Measurements from ENCODE around the gene DELE1.

Gene DELE1

DNA sequence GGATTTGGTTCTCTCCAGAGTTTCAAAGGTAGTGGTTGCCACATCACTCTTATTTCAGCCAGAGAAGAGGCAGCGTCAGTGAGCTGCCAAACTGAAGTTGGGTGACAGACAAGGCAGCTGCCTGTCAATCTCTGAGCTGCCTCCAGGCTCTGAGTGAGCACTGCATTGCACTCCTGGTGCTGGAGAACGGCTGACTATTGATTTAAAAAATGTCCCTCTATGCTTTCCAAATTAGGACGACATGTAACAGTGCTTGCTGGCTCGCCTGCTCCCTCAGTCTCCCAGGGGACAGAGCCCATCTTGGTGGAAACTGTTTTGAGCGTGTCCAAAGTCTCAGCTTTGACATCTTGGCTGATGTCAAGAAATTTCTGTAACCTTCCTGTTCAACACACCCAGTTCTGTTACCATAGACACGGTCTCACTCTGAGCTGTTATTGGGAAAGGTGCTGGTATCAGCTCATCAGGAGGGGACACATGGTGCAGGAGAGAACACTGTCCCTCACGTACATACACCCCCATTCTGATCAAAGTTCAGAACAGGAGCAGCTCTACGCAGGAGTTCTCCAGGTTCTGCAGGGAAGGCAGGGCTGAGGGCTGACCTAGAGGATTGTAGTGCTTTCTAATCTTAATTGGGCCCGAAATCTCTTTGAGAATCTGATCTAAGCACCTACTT lies 18.6 kb downstream of the DELE1 start:
- H3K9me3 ChIP-seq (ENCODE audit: control insufficient read depth, low read length), result no peaks in the 10 kb centered on the region
- WGBS, 2 experiments, result 90 to 92% methylated on average over 9 of the region's 9 CpGs
- H3K4me3 ChIP-seq (ENCODE audit: insufficient read depth, low read depth, low read length), result no peak overlapping the region
- H3K4me1 ChIP-seq (ENCODE audit: control insufficient read depth, insufficient read depth, low read length), result no peaks in the 10 kb centered on the region
- peaks cover 4% of the 10 kb centered on the region for H3K36me3 ChIP-seq (ENCODE audit: control insufficient read depth, insufficient read depth, low read length)
- no peaks in the 10 kb centered on the region for H3K27me3 ChIP-seq (ENCODE audit: control insufficient read depth, insufficient read depth, low read length, poor library complexity, severe bottlenecking)
- H3K27ac ChIP-seq (ENCODE audit: insufficient read depth, low read depth, low read length, poor library complexity, severe bottlenecking), result no peak overlapping the region

DNA sequence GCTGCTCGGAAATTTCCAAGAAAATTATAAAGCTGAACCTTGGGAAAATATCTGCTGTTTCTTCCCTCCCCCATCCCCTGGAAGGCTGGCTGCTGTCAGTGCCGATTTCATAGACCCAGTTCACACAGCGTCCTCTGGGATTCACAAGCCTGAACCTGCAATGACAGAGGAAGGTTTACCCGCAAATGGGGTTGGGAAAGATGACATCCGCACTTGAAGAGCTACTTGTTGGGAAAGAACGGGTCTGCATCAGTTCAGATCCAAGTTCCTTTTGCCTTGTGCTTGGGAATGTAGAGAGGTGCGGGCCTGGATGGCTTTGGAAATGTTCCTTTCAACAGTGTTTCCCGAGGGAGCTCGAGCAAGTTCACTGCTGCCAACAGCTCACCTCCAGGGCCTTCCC lies 20.4 kb downstream of the DELE1 start:
- H3K36me3 ChIP-seq (ENCODE audit: control insufficient read depth, insufficient read depth, low read length), result no peaks in the 10 kb centered on the region
- no peak overlapping the region for H3K27ac ChIP-seq (ENCODE audit: insufficient read depth, low read depth, low read length, poor library complexity, severe bottlenecking)
- 92 to 93% methylated on average over 9 of the region's 9 CpGs for WGBS, 2 experiments
- no peak overlapping the region for H3K4me3 ChIP-seq (ENCODE audit: insufficient read depth, low read depth, low read length)
- no peaks in the 10 kb centered on the region for H3K9me3 ChIP-seq (ENCODE audit: control insufficient read depth, low read length)
- H3K4me1 ChIP-seq (ENCODE audit: control insufficient read depth, insufficient read depth, low read length), result no peaks in the 10 kb centered on the region
- no peaks in the 10 kb centered on the region for H3K27me3 ChIP-seq (ENCODE audit: control insufficient read depth, insufficient read depth, low read length, poor library complexity, severe bottlenecking)

DNA sequence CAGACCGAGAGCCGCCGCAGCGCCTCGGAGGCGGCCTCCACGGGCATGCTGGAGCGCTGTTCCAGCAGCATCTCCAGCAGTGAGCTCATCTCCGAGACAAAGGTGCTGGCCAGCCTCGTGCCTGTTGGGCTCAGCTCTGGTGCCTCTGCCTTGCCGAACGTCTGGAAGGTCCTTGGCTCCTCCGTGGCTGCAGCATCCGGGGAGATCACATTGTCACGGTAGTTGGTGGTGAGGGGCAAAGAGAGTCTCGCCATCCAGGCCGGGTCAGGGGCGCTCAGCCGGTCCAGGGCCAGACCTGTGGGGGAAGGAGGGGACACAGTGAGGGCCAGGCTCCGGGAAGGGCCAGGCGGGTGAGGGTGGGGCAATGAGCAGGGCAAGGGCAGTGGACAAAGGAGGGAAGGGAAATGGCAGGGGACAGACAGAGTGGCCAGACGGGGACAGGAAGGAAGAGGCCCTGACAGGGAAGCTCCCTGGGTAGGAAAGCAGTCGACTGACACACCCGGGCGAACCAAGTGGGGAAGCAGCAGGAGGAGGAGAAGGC lies 21.9 kb downstream of the DELE1 start:
- no peaks in the 10 kb centered on the region for H3K27me3 ChIP-seq (ENCODE audit: control insufficient read depth, insufficient read depth, low read length, poor library complexity, severe bottlenecking)
- 64 to 65% methylated on average over 25 of the region's 25 CpGs for WGBS, 2 experiments
- no peaks in the 10 kb centered on the region for H3K9me3 ChIP-seq (ENCODE audit: control insufficient read depth, low read length)
- no peaks in the 10 kb centered on the region for H3K36me3 ChIP-seq (ENCODE audit: control insufficient read depth, insufficient read depth, low read length)
- H3K27ac ChIP-seq (ENCODE audit: insufficient read depth, low read depth, low read length, poor library complexity, severe bottlenecking), result no peak overlapping the region
- no peaks in the 10 kb centered on the region for H3K4me1 ChIP-seq (ENCODE audit: control insufficient read depth, insufficient read depth, low read length)
- no peak overlapping the region for H3K4me3 ChIP-seq (ENCODE audit: insufficient read depth, low read depth, low read length)

DNA sequence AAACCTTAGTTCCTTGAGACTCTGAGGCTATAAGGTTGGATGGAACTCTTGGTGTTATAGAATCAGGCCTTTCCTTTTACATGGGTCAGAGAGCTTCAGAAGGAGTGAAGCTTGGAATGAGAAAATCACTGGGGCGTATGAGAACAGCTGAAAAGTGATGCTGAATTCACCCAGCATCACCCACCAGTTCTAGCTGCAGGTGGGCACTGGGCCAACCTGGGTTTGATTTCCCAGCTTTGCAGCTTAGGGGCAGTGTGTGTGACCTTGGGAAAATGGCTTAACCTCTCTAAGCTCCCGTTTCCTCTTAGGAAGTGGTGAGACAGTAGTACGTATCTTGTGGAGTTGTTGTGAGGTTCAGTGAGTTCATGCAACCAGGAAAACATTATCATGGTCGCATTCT lies 23.6 kb downstream of the DELE1 start:
- no peaks in the 10 kb centered on the region for H3K9me3 ChIP-seq (ENCODE audit: control insufficient read depth, low read length)
- WGBS, 2 experiments, result 93 to 95% methylated on average over 4 of the region's 4 CpGs
- no peak overlapping the region for H3K4me3 ChIP-seq (ENCODE audit: insufficient read depth, low read depth, low read length)
- H3K4me1 ChIP-seq (ENCODE audit: control insufficient read depth, insufficient read depth, low read length), result no peaks in the 10 kb centered on the region
- no peak overlapping the region for H3K27ac ChIP-seq (ENCODE audit: insufficient read depth, low read depth, low read length, poor library complexity, severe bottlenecking)
- no peaks in the 10 kb centered on the region for H3K27me3 ChIP-seq (ENCODE audit: control insufficient read depth, insufficient read depth, low read length, poor library complexity, severe bottlenecking)
- H3K36me3 ChIP-seq (ENCODE audit: control insufficient read depth, insufficient read depth, low read length), result no peaks in the 10 kb centered on the region

DNA sequence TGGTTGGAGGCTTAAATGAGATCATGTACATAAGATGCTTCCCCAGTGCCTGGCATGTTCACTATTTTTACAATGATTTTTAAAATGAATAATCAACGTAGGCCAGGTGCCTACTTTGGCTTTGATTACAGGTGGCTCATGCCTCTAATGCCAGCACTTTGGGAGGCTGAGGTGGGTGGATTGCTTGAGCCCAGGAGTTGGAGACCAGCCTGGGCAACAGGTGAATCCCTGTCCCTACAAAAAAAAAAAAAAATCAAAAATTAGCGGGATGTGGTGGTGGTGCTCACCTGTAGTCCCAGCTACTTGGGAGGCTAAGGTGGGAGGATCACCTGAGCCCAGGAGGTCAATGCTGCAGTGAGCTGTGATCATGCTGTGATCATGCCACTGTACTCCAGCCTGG lies 25.1 kb downstream of the DELE1 start:
- Histone ChIP-seq H3K27me3 (ENCODE audit: control insufficient read depth, insufficient read depth, low read length, poor library complexity, severe bottlenecking) (no peaks in the 10 kb centered on the region), H3K4me1 (ENCODE audit: control insufficient read depth, insufficient read depth, low read length) (no peaks in the 10 kb centered on the region), H3K27ac (ENCODE audit: insufficient read depth, low read depth, low read length, poor library complexity, severe bottlenecking) (no peak overlapping the region), H3K4me3 (ENCODE audit: insufficient read depth, low read depth, low read length) (no peak overlapping the region), H3K9me3 (ENCODE audit: control insufficient read depth, low read length) (no peaks in the 10 kb centered on the region), H3K36me3 (ENCODE audit: control insufficient read depth, insufficient read depth, low read length) (no peaks in the 10 kb centered on the region)
- WGBS, 2 experiments, result 91 to 100% methylated on average over 2 of the region's 2 CpGs

DNA sequence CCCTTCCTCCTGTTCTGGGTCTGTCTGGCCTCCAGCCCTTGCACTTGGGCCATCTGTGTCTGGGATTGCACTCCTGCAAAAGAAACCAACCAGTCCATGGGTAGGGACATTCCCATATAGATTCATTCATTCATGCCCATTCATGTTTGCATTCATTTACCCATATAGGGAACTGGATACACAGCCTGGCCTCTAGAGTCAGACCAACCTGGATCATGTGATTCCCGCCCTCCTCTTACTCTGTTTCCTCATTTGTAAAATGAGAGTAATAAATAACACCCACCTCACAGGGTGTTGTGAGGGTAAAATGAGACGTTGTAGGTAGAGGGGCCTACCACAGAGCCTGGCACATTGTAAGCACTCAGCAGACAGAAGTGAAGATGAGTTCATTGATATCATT lies 25.8 kb downstream of the DELE1 start:
- WGBS, 2 experiments, result 83 to 92% methylated on average over 1 to 2 of the region's 2 CpGs
- H3K36me3 ChIP-seq (ENCODE audit: control insufficient read depth, insufficient read depth, low read length), result no peaks in the 10 kb centered on the region

DNA sequence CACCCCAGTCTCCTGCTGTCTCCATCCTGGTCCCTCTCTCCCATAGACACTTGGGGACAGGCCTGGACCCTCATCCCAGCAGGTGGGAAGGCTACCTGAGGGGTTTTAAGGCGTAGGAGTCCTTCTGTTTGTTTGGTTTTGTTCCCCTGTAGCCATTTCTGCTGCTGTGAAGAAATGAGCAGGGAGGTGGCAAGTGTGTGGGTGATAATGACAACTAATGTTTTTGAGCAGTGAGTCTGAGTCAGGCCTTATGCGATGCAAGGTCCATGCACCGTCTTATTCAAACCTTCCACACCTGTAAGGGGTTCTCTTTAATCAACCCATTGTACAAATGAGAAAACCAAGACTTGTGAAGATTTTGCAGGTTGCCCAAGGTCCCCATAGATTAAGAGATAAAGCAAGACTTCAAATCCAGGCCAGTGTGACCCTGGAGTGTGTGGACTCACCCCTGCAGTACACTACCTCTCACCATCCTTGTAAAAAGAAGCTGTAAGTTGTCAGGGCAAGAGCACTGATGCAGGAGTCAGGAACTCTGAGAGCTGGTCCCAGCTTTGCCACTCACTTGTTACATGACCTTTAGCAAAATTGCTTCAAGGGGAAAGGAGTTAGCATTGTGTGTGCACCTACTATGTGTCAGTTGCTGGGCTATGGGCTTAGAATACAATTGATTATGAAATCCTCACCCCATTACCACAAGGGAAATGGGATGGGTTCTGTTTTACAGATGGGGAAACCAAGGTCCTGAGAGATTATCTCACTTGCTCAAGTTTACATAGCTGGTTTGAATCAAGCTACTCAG lies 26.7 kb downstream of the DELE1 start:
- Histone ChIP-seq H3K27ac (ENCODE audit: insufficient read depth, low read depth, low read length, poor library complexity, severe bottlenecking) (no peak overlapping the region), H3K4me1 (ENCODE audit: control insufficient read depth, insufficient read depth, low read length) (no peaks in the 10 kb centered on the region), H3K4me3 (ENCODE audit: insufficient read depth, low read depth, low read length) (no peak overlapping the region), H3K36me3 (ENCODE audit: control insufficient read depth, insufficient read depth, low read length) (no peaks in the 10 kb centered on the region), H3K9me3 (ENCODE audit: control insufficient read depth, low read length) (no peaks in the 10 kb centered on the region), H3K27me3 (ENCODE audit: control insufficient read depth, insufficient read depth, low read length, poor library complexity, severe bottlenecking) (no peaks in the 10 kb centered on the region)
- WGBS, 2 experiments, result 94% methylated on average over 3 of the region's 3 CpGs

More for the DNA sequence above, 25.8 kb downstream of the DELE1 start:
- H3K4me1 ChIP-seq (ENCODE audit: control insufficient read depth, insufficient read depth, low read length), result no peaks in the 10 kb centered on the region
- H3K27me3 ChIP-seq (ENCODE audit: control insufficient read depth, insufficient read depth, low read length, poor library complexity, severe bottlenecking), result no peaks in the 10 kb centered on the region
- no peaks in the 10 kb centered on the region for H3K9me3 ChIP-seq (ENCODE audit: control insufficient read depth, low read length)
- no peak overlapping the region for H3K27ac ChIP-seq (ENCODE audit: insufficient read depth, low read depth, low read length, poor library complexity, severe bottlenecking)
- H3K4me3 ChIP-seq (ENCODE audit: insufficient read depth, low read depth, low read length), result no peak overlapping the region

DNA sequence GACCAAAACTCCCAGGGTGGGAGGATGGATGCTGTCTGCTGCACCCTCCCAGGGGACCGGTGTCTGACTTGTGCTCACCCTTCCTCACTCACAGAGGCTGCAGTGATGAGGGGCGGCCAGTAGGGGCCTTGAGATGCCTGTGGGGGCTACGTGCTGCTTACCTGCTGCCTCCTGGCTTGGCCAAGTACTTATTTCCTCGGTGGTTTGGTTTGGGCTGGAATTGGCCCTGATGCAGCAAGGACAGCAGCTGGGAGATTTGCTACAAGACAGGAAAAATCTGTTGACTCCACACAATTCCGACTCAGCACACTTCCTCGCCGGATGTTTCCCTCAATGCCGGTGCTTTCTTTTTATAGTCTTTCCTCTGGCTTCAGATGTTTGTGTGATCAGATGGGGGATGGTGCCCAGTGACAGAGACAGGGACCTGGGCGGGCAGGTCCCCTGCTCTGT lies 27.7 kb downstream of the DELE1 start:
- WGBS, 2 experiments, result 54 to 55% methylated on average over 9 of the region's 9 CpGs
- Histone ChIP-seq H3K27ac (ENCODE audit: insufficient read depth, low read depth, low read length, poor library complexity, severe bottlenecking) (no peak overlapping the region), H3K36me3 (ENCODE audit: control insufficient read depth, insufficient read depth, low read length) (no peaks in the 10 kb centered on the region), H3K9me3 (ENCODE audit: control insufficient read depth, low read length) (no peaks in the 10 kb centered on the region), H3K4me1 (ENCODE audit: control insufficient read depth, insufficient read depth, low read length) (no peaks in the 10 kb centered on the region), H3K27me3 (ENCODE audit: control insufficient read depth, insufficient read depth, low read length, poor library complexity, severe bottlenecking) (no peaks in the 10 kb centered on the region), H3K4me3 (ENCODE audit: insufficient read depth, low read depth, low read length) (no peak overlapping the region)

DNA sequence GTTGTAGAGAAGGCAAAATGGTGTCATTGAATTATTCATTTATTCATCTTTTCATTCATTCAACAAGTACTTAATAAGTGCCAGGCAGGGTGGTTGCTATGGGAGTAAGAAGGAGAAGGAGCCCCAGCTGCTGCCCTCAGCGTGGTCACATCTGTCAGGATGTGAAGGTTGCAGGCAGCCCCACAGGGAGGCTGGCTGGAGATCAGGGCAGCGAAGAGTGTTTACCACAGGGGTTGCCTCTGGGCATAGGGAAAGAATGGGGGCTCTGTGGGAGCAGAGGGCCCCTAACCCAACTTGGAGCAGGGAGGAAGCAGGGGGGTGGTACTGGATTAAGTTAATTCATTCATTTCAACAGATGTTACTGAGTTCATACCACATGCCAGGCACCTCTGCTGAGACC lies 28.3 kb downstream of the DELE1 start:
- no peaks in the 10 kb centered on the region for H3K36me3 ChIP-seq (ENCODE audit: control insufficient read depth, insufficient read depth, low read length)
- no peaks in the 10 kb centered on the region for H3K27me3 ChIP-seq (ENCODE audit: control insufficient read depth, insufficient read depth, low read length, poor library complexity, severe bottlenecking)
- H3K9me3 ChIP-seq (ENCODE audit: control insufficient read depth, low read length), result no peaks in the 10 kb centered on the region
- H3K4me1 ChIP-seq (ENCODE audit: control insufficient read depth, insufficient read depth, low read length), result no peaks in the 10 kb centered on the region
- 74 to 84% methylated on average over 2 of the region's 2 CpGs for WGBS, 2 experiments
- no peak overlapping the region for H3K27ac ChIP-seq (ENCODE audit: insufficient read depth, low read depth, low read length, poor library complexity, severe bottlenecking)
- no peak overlapping the region for H3K4me3 ChIP-seq (ENCODE audit: insufficient read depth, low read depth, low read length)

DNA sequence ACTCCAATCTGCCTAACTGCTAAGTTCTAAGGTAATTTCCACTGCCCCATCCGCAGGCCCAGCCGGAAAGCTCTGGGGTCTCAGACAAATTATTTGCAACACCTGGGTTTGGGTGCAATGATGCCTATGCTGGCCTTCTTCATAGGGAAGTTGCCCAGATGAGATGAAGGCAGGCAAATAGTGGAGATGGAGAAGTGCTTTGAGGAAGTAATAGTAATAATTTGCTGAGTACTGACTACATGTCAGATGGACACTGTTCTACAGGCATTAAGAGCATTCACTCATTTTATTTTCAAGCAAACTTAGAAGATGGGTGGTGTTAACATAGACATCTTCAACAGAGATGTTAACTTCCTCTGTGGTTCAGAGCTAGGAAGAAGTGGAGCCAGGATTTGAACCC lies 30.5 kb downstream of the DELE1 start:
- no peaks in the 10 kb centered on the region for H3K36me3 ChIP-seq (ENCODE audit: control insufficient read depth, insufficient read depth, low read length)
- H3K27me3 ChIP-seq (ENCODE audit: control insufficient read depth, insufficient read depth, low read length, poor library complexity, severe bottlenecking), result no peaks in the 10 kb centered on the region
- no peak overlapping the region for H3K4me3 ChIP-seq (ENCODE audit: insufficient read depth, low read depth, low read length)
- H3K27ac ChIP-seq (ENCODE audit: insufficient read depth, low read depth, low read length, poor library complexity, severe bottlenecking), result no peak overlapping the region
- WGBS, 2 experiments, result 96 to 100% methylated on average over 2 of the region's 2 CpGs
- no peaks in the 10 kb centered on the region for H3K9me3 ChIP-seq (ENCODE audit: control insufficient read depth, low read length)
- no peaks in the 10 kb centered on the region for H3K4me1 ChIP-seq (ENCODE audit: control insufficient read depth, insufficient read depth, low read length)
